ENCODE measurements around the gene GARIN6.

- TF ChIP-seq POLR2A (IDR thresholded peaks at IDR 0.05; ENCODE audit: low read length) (no peak), GATA1 (IDR thresholded peaks at IDR 0.05; ENCODE audit: low read depth, low read length) (no peak)
Measured at GRCh38 chr12:99670635-99671034, 23.1 kb downstream of the GARIN6 start.
